Stomach (tissue), 9 donors: ENCODE results near the gene PTGFRN. TPM values are rescaled to one million over a fixed set of nuclear protein-coding genes. Genes with fewer than 3 reads are reported as not detected.

Experiments
- DNase-seq, 2 donors: peaks; one replicate each; pipeline versions ENCODE4 v3.0.0 to v3.0.0-alpha.2; 2013 to 2019
- H3K27ac ChIP-seq, 5 donors: fragments of 200-600 bp in 4 of 5; sonication (generic) in 4 of 5; one replicate each; pipeline ENCODE4 v1.5.1; 2013 to 2019; ENCODE audit warnings: mild to moderate bottlenecking in 1 of 5, moderate library complexity in 1 of 5
- H3K27me3 ChIP-seq, 3 donors: fragments of 200-600 bp; sonication (generic); one replicate each; pipeline ENCODE4 v1.5.1; 2017 to 2019; ENCODE audit warnings: mixed run types in 1 of 3
- H3K36me3 ChIP-seq, 4 donors: fragments of 200-600 bp; sonication (generic); 1 replicate in 3 of 4; 2 replicates in 1 of 4; pipeline ENCODE4 v1.5.1; 2016 to 2019
- H3K4me1 ChIP-seq, 4 donors: fragments of 200-600 bp; sonication (generic); one replicate each; pipeline ENCODE4 v1.5.1; 2016 to 2019
- H3K4me3 ChIP-seq, 4 donors: fragments of 200-600 bp; sonication (generic) in 3 of 4; one replicate each; pipeline ENCODE4 v1.5.1; 2016 to 2019; ENCODE audit warnings: mild to moderate bottlenecking in 1 of 4
- H3K9me3 ChIP-seq, 4 donors: fragments of 200-600 bp; sonication (generic); one replicate each; pipeline ENCODE4 v1.5.1; 2016 to 2019
- EP300 ChIP-seq: sonication (generic); formaldehyde crosslinking; IDR thresholded peaks from one replicate; pipeline ENCODE4 v1.6.1; 2017; ENCODE audit warnings: antibody characterized with exemption
- POLR2A ChIP-seq, 4 donors: fragments of 450-650 bp; IDR thresholded peaks; one replicate each; pipeline ENCODE4 v1.6.1; 2016; ENCODE audit warnings: antibody characterized with exemption in 4 of 4, control low read depth in 2 of 4, mild to moderate bottlenecking in 1 of 4, moderate library complexity in 1 of 4
- POLR2AphosphoS5 ChIP-seq, 3 donors: sonication (generic); formaldehyde crosslinking; IDR thresholded peaks; one replicate each; pipeline ENCODE4 v1.6.1; 2016; ENCODE audit warnings: antibody characterized with exemption in 3 of 3
- WGBS, 5 donors: extraction: QIAGEN DNeasy Blood & Tissue Kit in 3 of 5; methylation state at CpG; one replicate each; pipeline versions ENCODE4 v1.1.5 to v1.1.7; 2013 to 2018; 5-methylcytosine and 5-hydroxymethylcytosine counted together
- intact Hi-C: fragments of 100-400 bp; cut with DNase I; formaldehyde crosslinking; loops from one replicate; pipeline ENCODE4 v1.15.1; 2023; ENCODE audit warnings: low total_unique reads
- polyA plus RNA-seq, 3 donors: library from polyadenylated mRNA; stranded (reverse); fragments of 200-250 nt; gene quantifications; one replicate each; pipeline ENCODE4 v1.2.3, GENCODE V29; 2013
- total RNA-seq, 5 donors: library from RNA; depleted of rRNA; stranded (reverse); fragments of >200 nt; gene quantifications; one replicate each; pipeline versions ENCODE4 v1.1.0 to v1.2.3, GENCODE V29; 2014 to 2016
- TF ChIP-seq, protein P1 (sequence below), 7 experiments: fragments of 450-650 bp in 4 of 7; fragments of 200-600 bp in 3 of 7; sonication (generic) in 3 of 7; IDR thresholded peaks; one replicate each; pipeline ENCODE4 v1.5.1; 2016 to 2019; ENCODE audit warnings: antibody characterized with exemption in 7 of 7, control low read depth in 2 of 7, mild to moderate bottlenecking in 1 of 7
- donor health status: healthy with polysubstance abuse.
- donor health status: Bipolar disorder and iron deficiency.
- donor health status: healthy.

Gene PTGFRN
- total and polyA plus RNA-seq, 8 donors = 3.8 to 66.6 (median 44.0) TPM

DNA sequence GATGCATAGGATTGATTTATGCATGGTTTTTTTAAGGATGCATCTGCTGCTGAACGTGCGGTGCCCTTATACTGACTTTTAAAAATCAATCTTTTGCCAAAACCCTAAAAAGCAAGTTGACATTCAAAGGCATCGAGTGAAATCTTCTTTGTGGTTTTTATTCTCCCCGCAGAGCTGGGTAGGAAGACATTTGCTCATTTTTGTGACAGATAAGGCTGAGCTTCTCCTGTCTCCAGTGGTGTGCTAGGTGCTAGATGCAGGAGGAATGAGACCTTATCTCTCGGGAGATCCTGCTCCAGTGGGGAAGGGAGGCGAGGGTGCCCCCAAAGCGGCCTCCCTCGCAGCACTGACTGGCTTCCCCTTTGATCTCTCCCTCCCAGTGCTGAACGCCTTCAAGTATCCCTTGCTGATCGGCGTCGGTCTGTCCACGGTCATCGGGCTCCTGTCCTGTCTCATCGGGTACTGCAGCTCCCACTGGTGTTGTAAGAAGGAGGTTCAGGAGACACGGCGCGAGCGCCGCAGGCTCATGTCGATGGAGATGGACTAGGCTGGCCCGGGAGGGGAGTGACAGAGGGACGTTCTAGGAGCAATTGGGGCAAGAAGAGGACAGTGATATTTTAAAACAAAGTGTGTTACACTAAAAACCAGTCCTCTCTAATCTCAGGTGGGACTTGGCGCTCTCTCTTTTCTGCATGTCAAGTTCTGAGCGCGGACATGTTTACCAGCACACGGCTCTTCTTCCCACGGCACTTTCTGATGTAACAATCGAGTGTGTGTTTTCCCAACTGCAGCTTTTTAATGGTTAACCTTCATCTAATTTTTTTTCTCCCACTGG lies 76.9 kb downstream of the PTGFRN start:
- Histone ChIP-seq H3K27me3 (no peaks in the 10 kb centered on the region), H3K4me3 (no peak overlapping the region), H3K27ac (no peak overlapping the region), H3K36me3 (peaks cover 0 to 16% (median 8%) of the 10 kb centered on the region in 4 donors), H3K9me3 (no peaks in the 10 kb centered on the region), H3K4me1 (peaks cover 14 to 55% (median 23%) of the 10 kb centered on the region in 4 donors)
- intact Hi-C loops = no loop called here
- DNase-seq = no peak
- WGBS, 5 donors = 83 to 87% (median 84%) methylated on average over 29 of the region's 29 CpGs
- TF ChIP-seq POLR2AphosphoS5 (IDR thresholded peaks at IDR 0.05) = no peak
- no peak for TF ChIP-seq EP300
- TF ChIP-seq, protein P1, sequence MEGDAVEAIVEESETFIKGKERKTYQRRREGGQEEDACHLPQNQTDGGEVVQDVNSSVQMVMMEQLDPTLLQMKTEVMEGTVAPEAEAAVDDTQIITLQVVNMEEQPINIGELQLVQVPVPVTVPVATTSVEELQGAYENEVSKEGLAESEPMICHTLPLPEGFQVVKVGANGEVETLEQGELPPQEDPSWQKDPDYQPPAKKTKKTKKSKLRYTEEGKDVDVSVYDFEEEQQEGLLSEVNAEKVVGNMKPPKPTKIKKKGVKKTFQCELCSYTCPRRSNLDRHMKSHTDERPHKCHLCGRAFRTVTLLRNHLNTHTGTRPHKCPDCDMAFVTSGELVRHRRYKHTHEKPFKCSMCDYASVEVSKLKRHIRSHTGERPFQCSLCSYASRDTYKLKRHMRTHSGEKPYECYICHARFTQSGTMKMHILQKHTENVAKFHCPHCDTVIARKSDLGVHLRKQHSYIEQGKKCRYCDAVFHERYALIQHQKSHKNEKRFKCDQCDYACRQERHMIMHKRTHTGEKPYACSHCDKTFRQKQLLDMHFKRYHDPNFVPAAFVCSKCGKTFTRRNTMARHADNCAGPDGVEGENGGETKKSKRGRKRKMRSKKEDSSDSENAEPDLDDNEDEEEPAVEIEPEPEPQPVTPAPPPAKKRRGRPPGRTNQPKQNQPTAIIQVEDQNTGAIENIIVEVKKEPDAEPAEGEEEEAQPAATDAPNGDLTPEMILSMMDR (IDR thresholded peaks at IDR 0.05) = no peak
- no peak for TF ChIP-seq POLR2A (IDR thresholded peaks at IDR 0.05)

DNA sequence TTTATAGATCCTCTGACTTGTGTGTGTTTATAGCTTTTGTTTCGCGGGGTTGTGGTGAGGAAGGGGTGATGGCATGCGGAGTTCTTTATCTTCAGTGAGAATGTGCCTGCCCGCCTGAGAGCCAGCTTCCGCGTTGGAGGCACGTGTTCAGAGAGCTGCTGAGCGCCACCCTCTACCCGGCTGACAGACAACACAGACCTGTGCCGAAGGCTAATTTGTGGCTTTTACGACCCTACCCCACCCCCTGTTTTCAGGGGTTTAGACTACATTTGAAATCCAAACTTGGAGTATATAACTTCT lies 77.5 kb downstream of the PTGFRN start:
- no peak overlapping the region for H3K27ac ChIP-seq
- H3K36me3 ChIP-seq = peaks cover 0 to 16% (median 8%) of the 10 kb centered on the region in 4 donors
- H3K9me3 ChIP-seq = no peaks in the 10 kb centered on the region
- no peak overlapping the region for H3K4me3 ChIP-seq
- intact Hi-C loops = no loop called here
- TF ChIP-seq POLR2AphosphoS5 (IDR thresholded peaks at IDR 0.05) (no peak), POLR2A (IDR thresholded peaks at IDR 0.05) (no peak), EP300 (no peak)
- TF ChIP-seq, protein P1 (IDR thresholded peaks at IDR 0.05) = no peak
- peaks cover 13 to 53% (median 20%) of the 10 kb centered on the region in 4 donors for H3K4me1 ChIP-seq
- 46 to 82% (median 70%) methylated on average over 11 of the region's 11 CpGs for WGBS, 5 donors
- DNase-seq = peak; percentile 43 to 72
- H3K27me3 ChIP-seq = no peaks in the 10 kb centered on the region

DNA sequence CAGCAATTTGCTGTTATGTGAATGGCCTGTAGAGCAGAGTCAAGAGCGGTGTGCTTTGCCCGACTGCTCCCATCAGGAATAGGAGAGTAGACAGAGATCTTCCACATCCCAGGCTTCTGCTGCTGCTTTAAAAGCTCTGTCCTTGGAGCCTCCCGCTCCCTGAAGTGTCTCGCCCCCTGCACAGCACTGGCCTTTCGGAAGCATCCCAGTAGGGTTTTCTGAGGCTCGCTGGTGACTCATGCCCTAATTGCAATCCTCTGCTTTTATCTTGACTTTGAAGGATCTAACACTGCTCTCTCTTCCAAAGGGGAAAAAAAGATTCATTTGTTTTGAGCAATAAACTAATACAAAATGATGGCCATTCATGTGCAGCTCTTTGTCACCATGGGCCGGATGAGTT lies 78.5 kb downstream of the PTGFRN start:
- peak overlapping the region in 1 of 5 donors; percentile 57 for H3K27ac ChIP-seq
- 60 to 90% (median 80%) methylated on average over 7 of the region's 7 CpGs for WGBS, 5 donors
- H3K9me3 ChIP-seq = no peaks in the 10 kb centered on the region
- no peak for TF ChIP-seq POLR2AphosphoS5 (IDR thresholded peaks at IDR 0.05)
- TF ChIP-seq POLR2A (IDR thresholded peaks at IDR 0.05) = no peak
- TF ChIP-seq, protein P1 (IDR thresholded peaks at IDR 0.05) = no peak
- TF ChIP-seq EP300 = no peak
- DNase-seq = no peak
- no peak overlapping the region for H3K4me3 ChIP-seq
- H3K36me3 ChIP-seq = peaks cover 0 to 16% (median 8%) of the 10 kb centered on the region in 4 donors
- H3K4me1 ChIP-seq = peaks cover 12 to 42% (median 14%) of the 10 kb centered on the region in 4 donors
- H3K27me3 ChIP-seq = no peaks in the 10 kb centered on the region
- intact Hi-C loops = no loop called here

DNA sequence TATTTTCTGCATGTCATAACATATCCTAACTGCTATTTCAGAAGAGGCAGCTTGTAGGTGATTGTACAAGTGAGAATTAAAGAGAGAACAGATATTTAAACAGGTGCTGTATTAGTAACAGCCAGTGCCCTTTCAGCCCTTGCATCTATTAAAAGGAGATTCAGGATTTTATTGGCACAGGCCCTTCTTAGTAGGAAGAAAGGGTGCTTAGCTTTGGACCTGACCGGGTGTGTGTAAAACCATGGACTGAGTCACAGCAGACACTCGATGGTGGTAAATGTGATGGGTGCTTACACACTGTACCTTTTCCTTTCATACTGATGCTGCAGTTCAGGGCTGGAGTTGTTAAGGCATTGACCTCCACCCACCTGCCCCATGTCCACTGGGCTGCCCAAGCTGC lies 79.2 kb downstream of the PTGFRN start:
- Histone ChIP-seq H3K27ac (peak overlapping the region in 1 of 5 donors; percentile 57), H3K4me3 (no peak overlapping the region), H3K9me3 (no peaks in the 10 kb centered on the region), H3K27me3 (no peaks in the 10 kb centered on the region), H3K36me3 (peaks cover 0 to 16% (median 8%) of the 10 kb centered on the region in 4 donors), H3K4me1 (peaks cover 12 to 41% (median 14%) of the 10 kb centered on the region in 4 donors)
- peak in 1 of 2 donors; percentile 35 for DNase-seq
- TF ChIP-seq EP300 = no peak
- TF ChIP-seq, protein P1 (IDR thresholded peaks at IDR 0.05) = no peak
- no peak for TF ChIP-seq POLR2A (IDR thresholded peaks at IDR 0.05)
- TF ChIP-seq POLR2AphosphoS5 (IDR thresholded peaks at IDR 0.05) = no peak
- intact Hi-C loops = no loop called here
- 21 to 81% (median 48%) methylated on average over 2 of the region's 2 CpGs for WGBS, 5 donors
